Peyer's patch (tissue), 4 donors: ENCODE measurements around the gene CD3E. TPM values are rescaled to one million over a fixed set of nuclear protein-coding genes. Genes with fewer than 3 reads are reported as not detected.
A peak's percentile ranks its signal among the peaks of the same experiment; 100 is the strongest.

Experiments
- DNase-seq, 3 donors: peaks; one replicate each; pipeline ENCODE4 v3.0.0-alpha.2; 2017 to 2019
- H3K27ac ChIP-seq, 4 donors: fragments of 200-600 bp; sonication (generic); one replicate each; pipeline ENCODE4 v1.5.1; 2016 to 2019
- H3K27me3 ChIP-seq, 2 donors: fragments of 200-600 bp; sonication (generic); one replicate each; pipeline ENCODE4 v1.5.1; 2019
- H3K36me3 ChIP-seq, 3 donors: fragments of 200-600 bp; sonication (generic); one replicate each; pipeline ENCODE4 v1.5.1; 2016 to 2019
- H3K4me1 ChIP-seq, 4 donors: fragments of 200-600 bp; sonication (generic); one replicate each; pipeline ENCODE4 v1.5.1; 2016 to 2019
- H3K4me3 ChIP-seq, 4 donors: fragments of 200-600 bp; sonication (generic); 1 replicate in 3 of 4; 2 replicates in 1 of 4; pipeline ENCODE4 v1.5.1; 2016 to 2019; ENCODE audit warnings: mild to moderate bottlenecking in 1 of 4
- H3K9me3 ChIP-seq, 4 donors: fragments of 200-600 bp; sonication (generic); one replicate each; pipeline ENCODE4 v1.5.1; 2016 to 2019; ENCODE audit warnings: mild to moderate bottlenecking in 1 of 4
- POLR2A ChIP-seq, 2 donors: fragments of 450-650 bp; IDR thresholded peaks; one replicate each; pipeline ENCODE4 v1.5.1; 2017; ENCODE audit warnings: antibody characterized with exemption in 2 of 2, mild to moderate bottlenecking in 2 of 2, moderate library complexity in 2 of 2
- total RNA-seq, 4 donors: library from RNA; depleted of rRNA; stranded (reverse); fragments of >200 nt; gene quantifications; one replicate each; pipeline ENCODE4 v1.1.0, GENCODE V29; 2016
- TF ChIP-seq, protein P1 (sequence below), 6 experiments: fragments of 450-650 bp in 4 of 6; fragments of 200-600 bp in 2 of 6; sonication (generic) in 1 of 6; IDR thresholded peaks; one replicate each; pipeline ENCODE4 v1.5.1; 2017 to 2019; ENCODE audit warnings: antibody characterized with exemption in 6 of 6, mild to moderate bottlenecking in 3 of 6, moderate library complexity in 1 of 6

The CD3E gene
- total RNA-seq, 4 donors from 2014 or later, result 6.6 to 9.9 (median 8.7) TPM

DNA sequence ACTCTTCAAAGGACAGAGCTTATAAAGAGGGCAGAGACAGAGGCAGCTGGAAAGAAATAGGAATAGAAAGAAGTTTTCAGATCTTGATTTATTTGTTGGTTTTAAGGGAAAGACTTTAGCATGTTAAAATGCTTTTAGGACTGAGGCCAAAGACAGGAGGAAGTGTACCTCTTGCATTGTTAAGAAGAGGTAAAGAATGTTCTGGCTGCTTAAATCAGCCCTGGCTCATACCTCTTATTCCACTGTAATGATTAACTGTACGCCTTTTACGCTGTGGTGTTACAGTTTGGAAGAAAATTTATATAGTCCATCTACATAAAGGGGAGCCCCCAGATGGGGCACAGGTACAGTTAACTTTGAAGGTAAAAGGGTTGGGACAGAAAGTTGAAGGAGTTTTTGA is 30.3 kb upstream of the CD3E start:
- Histone ChIP-seq H3K4me3 (no peak overlapping the region), H3K27me3 (no peaks in the 10 kb centered on the region), H3K4me1 (no peaks in the 10 kb centered on the region), H3K9me3 (no peaks in the 10 kb centered on the region), H3K27ac (no peak overlapping the region), H3K36me3 (no peaks in the 10 kb centered on the region)
- no peak for DNase-seq
- TF ChIP-seq, protein P1, sequence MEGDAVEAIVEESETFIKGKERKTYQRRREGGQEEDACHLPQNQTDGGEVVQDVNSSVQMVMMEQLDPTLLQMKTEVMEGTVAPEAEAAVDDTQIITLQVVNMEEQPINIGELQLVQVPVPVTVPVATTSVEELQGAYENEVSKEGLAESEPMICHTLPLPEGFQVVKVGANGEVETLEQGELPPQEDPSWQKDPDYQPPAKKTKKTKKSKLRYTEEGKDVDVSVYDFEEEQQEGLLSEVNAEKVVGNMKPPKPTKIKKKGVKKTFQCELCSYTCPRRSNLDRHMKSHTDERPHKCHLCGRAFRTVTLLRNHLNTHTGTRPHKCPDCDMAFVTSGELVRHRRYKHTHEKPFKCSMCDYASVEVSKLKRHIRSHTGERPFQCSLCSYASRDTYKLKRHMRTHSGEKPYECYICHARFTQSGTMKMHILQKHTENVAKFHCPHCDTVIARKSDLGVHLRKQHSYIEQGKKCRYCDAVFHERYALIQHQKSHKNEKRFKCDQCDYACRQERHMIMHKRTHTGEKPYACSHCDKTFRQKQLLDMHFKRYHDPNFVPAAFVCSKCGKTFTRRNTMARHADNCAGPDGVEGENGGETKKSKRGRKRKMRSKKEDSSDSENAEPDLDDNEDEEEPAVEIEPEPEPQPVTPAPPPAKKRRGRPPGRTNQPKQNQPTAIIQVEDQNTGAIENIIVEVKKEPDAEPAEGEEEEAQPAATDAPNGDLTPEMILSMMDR (IDR thresholded peaks at IDR 0.05), result no peak
- no peak for TF ChIP-seq POLR2A (IDR thresholded peaks at IDR 0.05)

DNA sequence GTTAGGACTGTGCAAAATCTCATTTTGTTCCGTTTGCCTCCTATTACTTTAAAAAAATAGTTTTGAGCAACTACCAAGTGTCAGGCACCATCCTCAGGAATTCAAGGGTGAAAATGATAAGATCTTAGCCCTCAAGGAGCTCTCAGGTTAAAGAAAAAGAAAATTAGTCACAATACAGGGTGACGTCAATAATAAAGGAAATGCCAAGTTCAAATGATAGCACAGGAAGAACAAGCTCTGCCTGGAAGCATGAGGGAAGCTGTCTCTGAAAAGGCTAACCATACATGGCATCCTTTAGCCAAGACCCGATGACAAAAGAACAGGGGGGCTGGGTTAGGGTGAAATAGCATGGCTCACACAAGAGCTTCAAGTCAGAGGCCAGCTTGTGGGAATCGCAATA is 29.4 kb upstream of the CD3E start:
- no peak overlapping the region for H3K4me3 ChIP-seq
- H3K4me1 ChIP-seq, result no peaks in the 10 kb centered on the region
- H3K27ac ChIP-seq, result no peak overlapping the region
- TF ChIP-seq, protein P1 (IDR thresholded peaks at IDR 0.05), result no peak
- TF ChIP-seq POLR2A (IDR thresholded peaks at IDR 0.05), result no peak
- H3K9me3 ChIP-seq, result no peaks in the 10 kb centered on the region
- H3K36me3 ChIP-seq, result no peaks in the 10 kb centered on the region
- no peaks in the 10 kb centered on the region for H3K27me3 ChIP-seq
- DNase-seq, result no peak

DNA sequence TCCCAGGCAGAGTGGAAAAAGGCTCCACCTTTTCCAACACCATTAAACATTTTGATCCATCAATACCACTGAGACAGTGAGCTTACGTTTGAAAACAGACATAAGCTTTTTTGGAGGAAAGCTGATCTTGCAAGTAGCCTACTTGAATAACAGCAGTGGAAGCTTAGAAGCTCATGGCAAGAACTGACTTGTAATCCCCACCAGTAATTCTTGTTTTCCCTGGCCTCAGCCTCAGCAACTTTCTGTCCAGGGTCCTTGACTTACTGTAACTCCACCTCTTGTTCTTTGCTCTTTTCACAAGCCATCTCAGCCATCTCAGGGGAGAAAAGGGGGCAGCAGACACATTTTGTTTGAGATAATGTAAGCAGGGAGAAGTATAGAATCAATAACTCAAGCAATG is 28.1 kb upstream of the CD3E start:
- H3K4me1 ChIP-seq, result no peaks in the 10 kb centered on the region
- no peak overlapping the region for H3K4me3 ChIP-seq
- no peaks in the 10 kb centered on the region for H3K9me3 ChIP-seq
- H3K36me3 ChIP-seq, result no peaks in the 10 kb centered on the region
- no peak for DNase-seq
- H3K27ac ChIP-seq, result no peak overlapping the region
- H3K27me3 ChIP-seq, result no peaks in the 10 kb centered on the region
- TF ChIP-seq POLR2A (IDR thresholded peaks at IDR 0.05), result no peak
- TF ChIP-seq, protein P1 (IDR thresholded peaks at IDR 0.05), result no peak

DNA sequence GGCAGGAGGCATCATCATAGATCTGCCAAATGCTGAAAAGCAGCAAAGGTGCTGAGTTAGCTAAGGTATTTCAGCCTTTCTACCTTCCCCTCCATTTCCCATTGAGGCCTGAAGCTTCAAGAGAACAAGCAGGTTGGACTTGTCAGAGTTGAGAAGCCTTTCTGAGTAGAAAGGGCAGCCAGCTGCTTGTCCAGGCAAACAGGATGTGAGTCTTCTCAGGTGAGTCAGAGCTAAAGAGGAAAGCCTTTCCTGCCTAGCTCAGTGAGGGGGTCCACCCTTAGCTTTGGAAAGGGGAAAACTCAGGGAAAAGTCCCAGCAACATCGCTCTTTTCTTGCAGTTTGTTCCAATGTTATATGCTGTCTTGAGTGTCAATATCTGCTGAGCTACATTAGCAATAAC is 27.2 kb upstream of the CD3E start:
- TF ChIP-seq, protein P1 (IDR thresholded peaks at IDR 0.05), result no peak
- TF ChIP-seq POLR2A (IDR thresholded peaks at IDR 0.05), result no peak
- Histone ChIP-seq H3K36me3 (no peaks in the 10 kb centered on the region), H3K27ac (no peak overlapping the region), H3K4me3 (no peak overlapping the region), H3K27me3 (no peaks in the 10 kb centered on the region), H3K9me3 (no peaks in the 10 kb centered on the region), H3K4me1 (no peaks in the 10 kb centered on the region)
- no peak for DNase-seq

DNA sequence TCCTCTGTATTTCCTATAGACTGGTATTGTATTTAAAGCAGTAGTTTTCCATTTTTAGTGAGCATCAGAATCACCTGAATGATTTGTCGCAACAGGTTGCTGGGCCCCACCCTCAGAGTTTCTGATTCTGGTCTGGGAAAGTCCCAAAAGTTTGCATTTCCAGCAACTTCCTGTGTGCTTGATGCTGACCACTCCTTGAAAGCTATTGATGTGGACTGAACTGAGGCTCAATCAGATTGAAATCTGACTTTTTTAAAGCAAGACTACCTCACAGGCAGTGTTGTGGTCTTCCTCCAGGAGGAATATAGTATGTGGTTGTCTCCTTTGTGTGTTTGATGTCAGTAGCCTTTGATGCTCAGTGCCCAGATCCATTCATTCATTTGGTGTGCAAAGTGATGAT is 23.2 kb upstream of the CD3E start:
- TF ChIP-seq, protein P1 (IDR thresholded peaks at IDR 0.05), result no peak
- TF ChIP-seq POLR2A (IDR thresholded peaks at IDR 0.05), result no peak
- H3K36me3 ChIP-seq, result no peaks in the 10 kb centered on the region
- no peak for DNase-seq
- H3K9me3 ChIP-seq, result no peaks in the 10 kb centered on the region
- H3K4me3 ChIP-seq, result no peak overlapping the region
- H3K27me3 ChIP-seq, result no peaks in the 10 kb centered on the region
- no peak overlapping the region for H3K27ac ChIP-seq
- H3K4me1 ChIP-seq, result no peaks in the 10 kb centered on the region

DNA sequence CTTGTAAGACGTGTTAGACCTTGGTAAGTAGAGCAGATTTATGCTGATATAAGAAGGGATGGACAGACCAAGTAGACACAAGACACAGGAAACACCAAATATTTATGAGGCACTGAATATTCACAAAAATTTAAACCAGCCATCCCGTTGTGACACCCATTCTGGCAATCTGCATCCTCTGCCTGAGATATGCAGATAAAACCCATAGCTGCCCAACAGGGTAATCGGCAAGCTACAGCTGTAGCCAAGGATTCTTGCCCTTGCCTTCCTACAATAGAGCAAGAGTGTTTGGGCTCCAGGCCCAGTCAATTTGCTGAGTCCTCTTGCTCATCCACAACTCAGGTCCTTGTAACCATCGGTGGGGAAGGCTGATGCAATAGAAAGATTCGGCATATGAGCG is 21.9 kb upstream of the CD3E start:
- DNase-seq, result no peak
- H3K4me1 ChIP-seq, result no peaks in the 10 kb centered on the region
- no peaks in the 10 kb centered on the region for H3K27me3 ChIP-seq
- no peak for TF ChIP-seq POLR2A (IDR thresholded peaks at IDR 0.05)
- TF ChIP-seq, protein P1 (IDR thresholded peaks at IDR 0.05), result no peak
- no peaks in the 10 kb centered on the region for H3K9me3 ChIP-seq
- H3K36me3 ChIP-seq, result no peaks in the 10 kb centered on the region
- no peak overlapping the region for H3K4me3 ChIP-seq
- peak overlapping the region in 1 of 4 donors; percentile 47 for H3K27ac ChIP-seq
